NCI-H2196 (cell line): ENCODE measurements around the gene ACADVL.
"Not testable (repeated sequence)": the region's sequence is repeated elsewhere in the genome, so short reads cannot be mapped to it uniquely, and the experiment has no call there.

Source experiments
- DNase-seq: peaks from one replicate; lab custom pipeline; 2025; ENCODE audit not compliant: unreplicated experiment; lab: John Stamatoyannopoulos, UW

Gene ACADVL

DNA sequence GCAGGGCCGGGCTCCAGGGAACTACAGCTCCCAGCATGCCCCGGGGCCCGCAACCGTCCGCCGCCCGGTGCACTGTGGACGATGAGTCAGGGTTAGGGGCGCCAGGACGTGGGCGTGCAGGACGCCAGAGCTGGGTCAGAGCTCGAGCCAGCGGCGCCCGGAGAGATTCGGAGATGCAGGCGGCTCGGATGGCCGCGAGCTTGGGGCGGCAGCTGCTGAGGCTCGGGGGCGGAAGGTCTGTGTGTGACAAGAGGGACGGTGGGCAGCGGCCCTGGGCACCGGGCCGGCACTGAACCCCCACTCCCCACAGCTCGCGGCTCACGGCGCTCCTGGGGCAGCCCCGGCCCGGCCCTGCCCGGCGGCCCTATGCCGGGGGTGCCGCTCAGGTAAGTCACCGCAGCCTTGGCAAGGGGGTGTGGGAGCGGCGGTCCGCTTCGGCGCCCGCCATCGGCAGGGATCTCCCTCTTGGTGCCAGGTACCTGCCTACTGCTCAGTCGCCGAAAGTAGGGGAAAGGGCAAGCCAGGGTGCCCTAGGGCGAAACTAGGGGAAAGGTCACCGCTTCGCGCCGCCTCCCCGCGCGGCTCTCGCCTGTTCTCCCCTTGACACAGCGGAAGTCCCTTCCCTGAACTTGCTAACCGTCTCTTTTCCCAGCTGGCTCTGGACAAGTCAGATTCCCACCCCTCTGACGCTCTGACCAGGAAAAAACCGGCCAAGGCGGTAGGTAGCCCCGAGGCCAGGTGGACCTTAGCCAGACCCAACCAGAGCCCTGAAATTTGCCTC, at the start of gene ACADVL, which contains the start of gene DLG4:
Gene ACADVL (plus strand): TSS at position 127 of the 781 bp plus-strand sequence. CDS start 47 bp downstream, at position 174.
Gene DLG4 (minus strand): TSS at position 25 of the 781 bp plus-strand sequence.
- peak; percentile 56 for DNase-seq

DNA sequence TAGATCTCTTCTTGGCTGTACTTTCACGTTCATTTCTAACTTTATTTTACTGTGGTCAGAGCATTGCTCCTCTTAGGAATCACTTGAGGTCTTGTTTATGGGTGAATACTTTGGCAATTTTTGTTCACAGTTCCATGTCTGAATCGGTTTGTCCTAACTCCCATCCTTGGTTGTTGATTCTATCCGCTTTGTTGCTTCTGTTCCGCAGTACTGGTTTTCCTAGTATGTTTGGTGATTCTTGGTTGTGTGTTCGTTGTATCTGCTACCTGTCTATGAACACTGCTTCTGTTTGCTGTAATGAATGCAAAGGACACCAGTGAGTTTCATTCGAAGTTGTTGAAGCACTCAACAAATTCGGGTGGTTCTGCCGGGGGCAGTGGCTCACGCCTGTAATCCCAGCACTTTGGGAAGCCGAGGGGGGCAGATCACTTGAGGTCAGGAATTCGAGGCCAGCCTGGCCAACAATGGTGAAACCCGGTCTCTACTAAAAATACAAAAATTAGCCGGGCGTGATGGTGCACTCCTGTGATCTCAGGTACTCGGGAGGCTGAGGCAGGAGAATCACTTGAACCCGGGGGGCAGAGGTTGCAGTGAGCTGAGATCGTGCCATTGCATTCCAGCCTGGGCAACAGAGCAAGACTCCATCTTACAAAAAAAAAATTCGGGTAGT, 47.1 kb upstream of the ACADVL start:
- DNase-seq: not testable (repeated sequence)

DNA sequence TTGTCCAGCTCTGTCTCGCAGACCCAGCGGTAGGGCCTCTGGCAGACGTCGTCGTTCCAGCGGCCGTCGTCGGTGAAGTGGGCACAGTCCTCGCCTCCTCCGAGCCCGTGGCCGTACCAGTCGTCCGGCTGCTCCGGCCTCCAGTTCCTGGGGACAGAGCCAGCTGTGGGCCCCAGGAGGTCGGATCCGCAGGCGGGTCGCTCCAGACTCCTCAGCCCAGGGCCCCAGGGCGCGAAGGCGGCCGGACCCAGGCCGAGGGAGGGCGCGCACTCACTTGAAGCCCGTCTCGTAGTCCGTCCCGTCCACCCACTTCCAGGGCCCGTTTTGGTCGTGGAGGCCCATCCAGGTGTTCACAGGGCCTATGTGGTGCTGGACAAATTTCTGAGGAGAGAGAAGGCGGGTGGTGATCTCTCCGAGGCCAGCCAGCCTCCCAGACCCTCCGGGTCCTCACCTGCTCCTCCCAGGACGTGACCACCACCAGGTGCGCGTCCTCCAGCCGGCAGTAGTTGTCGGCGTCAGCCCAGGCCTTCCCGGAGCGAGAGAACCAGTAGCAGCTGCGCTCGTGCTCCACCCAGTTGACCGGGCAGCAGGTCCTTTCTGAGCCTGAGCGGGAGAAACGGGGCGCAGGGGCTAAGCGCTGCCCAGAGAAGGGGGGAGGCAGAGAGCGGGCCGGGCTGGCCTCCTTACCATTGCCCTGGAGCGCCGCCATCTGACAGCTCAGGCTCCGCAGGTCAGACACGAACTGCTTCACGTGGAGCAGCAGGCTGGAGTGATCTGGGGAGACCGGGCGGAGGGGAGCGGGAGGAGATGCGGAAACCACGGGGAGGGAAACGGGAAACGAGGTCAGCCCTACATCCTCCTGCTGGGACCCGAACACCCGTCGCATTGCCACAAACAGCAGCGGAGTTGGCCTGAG, 45.8 kb upstream of the ACADVL start:
- DNase-seq: no peak

DNA sequence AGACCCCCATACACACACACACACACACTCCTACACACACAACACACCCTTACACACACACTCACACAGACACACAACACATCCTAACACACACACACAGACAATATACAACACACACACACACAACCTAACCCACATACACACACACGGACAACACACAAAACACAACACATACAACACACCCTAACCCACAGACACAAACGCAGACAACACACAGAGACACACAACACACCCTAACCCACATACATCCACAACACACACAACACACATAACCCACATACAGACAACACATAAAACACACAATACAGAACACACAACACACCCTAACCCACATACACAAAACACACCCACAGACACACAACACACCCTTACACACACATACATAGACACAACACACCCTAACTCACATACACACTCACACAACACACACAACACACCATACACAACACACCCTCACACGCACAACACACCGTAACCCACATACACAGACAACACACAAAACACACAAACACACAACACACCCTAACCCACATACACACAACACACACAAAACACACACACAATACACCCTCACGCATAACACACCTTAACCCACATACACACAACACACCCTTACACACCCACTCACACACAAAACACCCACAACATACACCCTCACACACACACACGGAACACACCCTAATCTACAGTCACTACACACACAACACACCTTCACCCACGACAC, 45.0 kb upstream of the ACADVL start:
- DNase-seq: no peak

- no peak for DNase-seq
Measured at GRCh38 chr17:7175330-7175733, 44.4 kb upstream of the ACADVL start.

- no peak for DNase-seq
Measured at GRCh38 chr17:7176107-7176840, 43.5 kb upstream of the ACADVL start.

GRCh38 chr17:7176841-7177190, 42.9 kb upstream of the ACADVL start:
- no peak for DNase-seq

GRCh38 chr17:7177191-7177953, 42.4 kb upstream of the ACADVL start:
- peak; percentile 63 for DNase-seq

DNA sequence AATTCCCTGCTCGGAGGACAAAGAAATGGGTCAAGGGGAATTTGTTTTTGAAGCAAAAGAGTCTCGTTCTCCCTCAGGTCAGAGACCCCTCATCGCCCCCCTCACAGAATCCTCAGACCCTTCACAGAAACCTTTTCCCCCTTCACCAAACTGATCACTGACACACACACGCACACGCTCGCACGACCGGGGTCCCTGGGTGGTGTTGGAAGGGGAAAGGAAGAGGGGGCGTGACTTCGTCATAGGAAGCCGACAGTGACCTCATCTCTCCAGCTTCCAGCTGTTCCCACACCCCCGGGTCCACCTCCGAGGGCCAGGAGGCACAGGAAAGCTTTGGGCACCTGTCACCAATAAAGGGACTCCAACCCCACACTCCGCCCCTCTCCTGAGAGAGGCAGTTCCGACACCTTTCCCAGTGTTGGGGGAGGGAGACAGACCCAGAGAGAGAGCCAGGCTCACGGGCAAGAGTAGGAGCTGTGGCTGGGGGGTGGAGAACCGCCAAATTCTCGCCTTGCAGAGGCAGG, 41.7 kb upstream of the ACADVL start:
- DNase-seq: peak; percentile 35

DNA sequence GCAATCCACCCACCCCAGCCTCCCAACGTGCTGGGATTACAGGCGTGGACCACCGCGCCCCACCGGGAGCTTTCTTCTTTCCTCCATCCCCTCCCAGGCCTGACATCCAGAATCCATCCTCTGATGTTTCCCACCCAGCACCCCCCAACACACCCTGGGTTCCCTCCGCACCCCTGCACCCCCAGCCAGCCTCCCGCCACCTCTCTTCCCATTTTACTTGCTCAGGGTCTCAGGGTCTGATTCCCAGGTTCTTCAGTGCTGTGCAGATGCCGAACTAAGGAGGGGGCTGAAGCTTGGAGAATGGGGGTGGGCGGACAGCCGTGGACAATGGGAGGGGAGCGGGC, 40.8 kb upstream of the ACADVL start:
- DNase-seq: no peak

DNA sequence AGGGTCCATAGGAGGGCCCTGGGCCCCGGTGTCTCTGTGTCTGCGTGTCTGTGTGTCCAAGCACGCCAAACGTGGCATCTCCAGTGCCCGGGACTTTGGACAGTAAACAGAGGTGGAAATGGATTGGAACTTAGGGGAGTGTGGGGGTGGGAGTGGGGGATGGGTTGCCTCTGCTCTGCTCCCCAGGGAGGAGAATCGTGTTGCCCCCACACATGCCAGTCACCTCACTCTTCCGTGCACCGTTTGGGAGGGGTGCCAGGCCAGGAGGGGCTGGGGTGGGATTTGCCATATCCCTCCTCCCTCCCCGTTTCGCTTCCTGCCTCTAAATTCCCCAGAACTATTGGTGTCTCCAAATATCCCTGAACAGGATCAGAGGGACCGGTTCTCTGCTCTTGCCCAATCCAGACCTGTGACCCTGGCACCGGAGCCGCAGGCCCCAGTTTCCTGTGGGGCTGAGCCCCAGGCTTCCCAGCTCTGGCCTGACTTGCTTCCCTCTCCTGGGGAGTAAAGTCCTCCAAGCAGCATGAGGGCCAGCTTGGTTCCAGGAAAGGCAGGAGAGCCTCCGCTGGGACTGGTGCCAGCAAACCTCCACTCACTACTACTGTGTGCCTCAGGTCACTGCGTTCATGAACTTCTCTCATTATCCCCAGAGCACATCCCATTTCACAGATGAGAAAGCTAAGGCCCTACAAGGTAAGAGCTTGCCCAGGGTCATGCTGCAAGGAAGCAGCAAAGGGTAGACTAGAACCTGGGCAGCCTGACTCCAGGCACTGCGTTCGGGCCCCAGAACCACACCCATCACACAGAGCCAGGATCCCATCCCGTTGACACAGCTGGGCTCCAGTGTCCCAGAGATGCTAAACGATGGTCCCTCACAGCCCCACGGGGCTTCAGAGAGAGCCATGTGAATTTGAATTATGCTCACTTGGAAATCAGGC, 40.2 kb upstream of the ACADVL start, which contains the start of gene ASGR1:
Gene ASGR1 (minus strand): TSS at position 54 of the 938 bp plus-strand sequence. CDS start 807 bp downstream, outside the sequence.
- no peak for DNase-seq

DNA sequence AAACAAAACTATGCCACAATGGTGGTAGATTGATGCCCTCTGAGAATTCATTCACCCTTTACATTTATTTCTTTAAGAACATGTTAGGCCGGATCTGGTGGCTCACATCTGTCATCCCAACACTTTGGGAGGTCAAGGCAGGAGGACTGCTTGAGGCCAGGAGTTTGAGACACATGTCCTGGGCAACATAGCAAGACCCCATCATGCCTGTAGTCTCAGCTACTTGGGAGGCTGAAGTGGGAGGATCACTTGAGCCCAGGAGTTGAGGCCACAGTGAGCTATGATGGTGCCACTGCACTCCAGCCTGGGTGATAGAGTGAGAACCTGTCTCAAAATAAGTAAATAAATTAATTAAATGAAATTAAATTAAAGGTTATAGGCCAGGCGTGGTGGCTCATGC, 37.6 kb upstream of the ACADVL start:
- DNase-seq: not testable (repeated sequence)

GRCh38 chr17:7183433-7184090, 36.2 kb upstream of the ACADVL start:
- no peak for DNase-seq

DNA sequence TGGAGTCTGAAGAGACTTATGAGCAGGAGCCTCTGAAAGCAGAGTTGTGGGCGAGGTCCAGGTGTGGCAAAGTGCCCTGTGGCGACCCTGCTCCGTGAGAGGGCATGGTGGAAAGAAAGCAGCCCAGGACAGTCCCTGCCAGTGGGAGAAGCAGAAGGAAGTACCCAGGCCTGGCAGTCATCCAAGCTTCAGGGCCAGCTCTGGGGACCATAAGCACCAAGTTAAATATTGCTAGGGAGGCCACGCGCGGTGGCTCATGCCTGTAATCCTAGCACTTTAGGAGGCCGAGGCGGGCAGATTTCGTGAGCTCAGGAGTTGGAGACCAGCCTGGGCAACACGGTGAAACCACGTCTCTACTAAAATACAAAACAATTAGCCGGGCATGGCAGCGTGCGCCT, 35.6 kb upstream of the ACADVL start:
- DNase-seq: peak; percentile 1

- no peak for DNase-seq
Measured at GRCh38 chr17:7184647-7185046, 35.1 kb upstream of the ACADVL start.

GRCh38 chr17:7186241-7186640, 33.5 kb upstream of the ACADVL start:
- no peak for DNase-seq

GRCh38 chr17:7190276-7190917, 29.3 kb upstream of the ACADVL start:
- no peak for DNase-seq
